ENCODE results near the gene GFAP.

- TF ChIP-seq ZBTB7A (IDR thresholded peaks at IDR 0.05; ENCODE audit: low read depth) (no peak), FOXM1 (IDR thresholded peaks at IDR 0.05; ENCODE audit: borderline replicate concordance, low read depth) (no peak), YY1 (IDR thresholded peaks at IDR 0.05; ENCODE audit: low read depth) (no peak), CEBPB (IDR thresholded peaks at IDR 0.05) (no peak), MAX (IDR thresholded peaks at IDR 0.05) (no peak), NFIC (IDR thresholded peaks at IDR 0.05) (no peak), EGR1 (IDR thresholded peaks at IDR 0.05) (no peak), RAD21 (IDR thresholded peaks at IDR 0.05; ENCODE audit: low read depth) (no peak), TEAD4 (IDR thresholded peaks at IDR 0.05) (no peak), CREB1 (IDR thresholded peaks at IDR 0.05; ENCODE audit: low read depth) (no peak), EP300 (IDR thresholded peaks at IDR 0.05; ENCODE audit: borderline replicate concordance) (no peak), TCF12 (IDR thresholded peaks at IDR 0.05; ENCODE audit: low read depth) (no peak)
- TF ChIP-seq, protein P1, sequence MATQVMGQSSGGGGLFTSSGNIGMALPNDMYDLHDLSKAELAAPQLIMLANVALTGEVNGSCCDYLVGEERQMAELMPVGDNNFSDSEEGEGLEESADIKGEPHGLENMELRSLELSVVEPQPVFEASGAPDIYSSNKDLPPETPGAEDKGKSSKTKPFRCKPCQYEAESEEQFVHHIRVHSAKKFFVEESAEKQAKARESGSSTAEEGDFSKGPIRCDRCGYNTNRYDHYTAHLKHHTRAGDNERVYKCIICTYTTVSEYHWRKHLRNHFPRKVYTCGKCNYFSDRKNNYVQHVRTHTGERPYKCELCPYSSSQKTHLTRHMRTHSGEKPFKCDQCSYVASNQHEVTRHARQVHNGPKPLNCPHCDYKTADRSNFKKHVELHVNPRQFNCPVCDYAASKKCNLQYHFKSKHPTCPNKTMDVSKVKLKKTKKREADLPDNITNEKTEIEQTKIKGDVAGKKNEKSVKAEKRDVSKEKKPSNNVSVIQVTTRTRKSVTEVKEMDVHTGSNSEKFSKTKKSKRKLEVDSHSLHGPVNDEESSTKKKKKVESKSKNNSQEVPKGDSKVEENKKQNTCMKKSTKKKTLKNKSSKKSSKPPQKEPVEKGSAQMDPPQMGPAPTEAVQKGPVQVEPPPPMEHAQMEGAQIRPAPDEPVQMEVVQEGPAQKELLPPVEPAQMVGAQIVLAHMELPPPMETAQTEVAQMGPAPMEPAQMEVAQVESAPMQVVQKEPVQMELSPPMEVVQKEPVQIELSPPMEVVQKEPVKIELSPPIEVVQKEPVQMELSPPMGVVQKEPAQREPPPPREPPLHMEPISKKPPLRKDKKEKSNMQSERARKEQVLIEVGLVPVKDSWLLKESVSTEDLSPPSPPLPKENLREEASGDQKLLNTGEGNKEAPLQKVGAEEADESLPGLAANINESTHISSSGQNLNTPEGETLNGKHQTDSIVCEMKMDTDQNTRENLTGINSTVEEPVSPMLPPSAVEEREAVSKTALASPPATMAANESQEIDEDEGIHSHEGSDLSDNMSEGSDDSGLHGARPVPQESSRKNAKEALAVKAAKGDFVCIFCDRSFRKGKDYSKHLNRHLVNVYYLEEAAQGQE (IDR thresholded peaks at IDR 0.05; ENCODE audit: low read depth): no peak
Measured at GRCh38 chr17:44904001-44904984, 11.0 kb downstream of the GFAP start.

Data from Ishikawa (cell line).